Coronary artery (tissue), 2 donors: Measurements from ENCODE around the gene KRTAP10-7.
"Not testable (repeated sequence)": the region's sequence is repeated elsewhere in the genome, so short reads cannot be mapped to it uniquely, and the experiment has no call there.

Experiments used
- DNase-seq: peaks from one replicate; pipeline ENCODE4 v3.0.0-alpha.2; 2017; ENCODE audit warnings: low spot score
- H3K27ac ChIP-seq, 2 donors: fragments of 200-600 bp; sonication (generic); one replicate each; pipeline ENCODE4 v1.5.1; 2016 to 2019
- H3K4me3 ChIP-seq: fragments of 200-600 bp; sonication (generic); 2 replicates; pipeline ENCODE4 v1.5.1; 2016; ENCODE audit warnings: mild to moderate bottlenecking, moderate library complexity
- TF ChIP-seq, protein P1 (sequence below): fragments of 200-600 bp; sonication (generic); IDR thresholded peaks from one replicate; pipeline ENCODE4 v1.5.1; 2019; ENCODE audit warnings: antibody characterized with exemption

The KRTAP10-7 gene

DNA sequence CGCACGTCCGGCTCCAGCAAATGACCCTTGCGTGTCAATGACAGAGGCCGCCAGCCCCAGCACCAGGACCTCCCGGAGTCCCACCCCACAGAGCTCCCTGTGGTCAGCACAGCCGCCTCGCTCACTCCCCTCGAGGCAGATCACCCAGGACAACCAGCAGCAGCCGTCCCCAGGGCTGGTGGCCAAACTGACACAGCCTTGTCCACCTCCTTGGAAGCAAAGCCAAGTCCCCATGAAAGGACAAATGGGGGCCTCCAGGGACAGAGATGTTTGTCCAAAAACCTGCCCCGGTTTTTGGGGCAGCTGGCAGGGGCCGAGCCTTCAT, 38.9 kb downstream of the KRTAP10-7 start:
- Histone ChIP-seq H3K27ac (no peak overlapping the region), H3K4me3 (no peak overlapping the region)
- peak; percentile 56 for DNase-seq
- TF ChIP-seq, protein P1, sequence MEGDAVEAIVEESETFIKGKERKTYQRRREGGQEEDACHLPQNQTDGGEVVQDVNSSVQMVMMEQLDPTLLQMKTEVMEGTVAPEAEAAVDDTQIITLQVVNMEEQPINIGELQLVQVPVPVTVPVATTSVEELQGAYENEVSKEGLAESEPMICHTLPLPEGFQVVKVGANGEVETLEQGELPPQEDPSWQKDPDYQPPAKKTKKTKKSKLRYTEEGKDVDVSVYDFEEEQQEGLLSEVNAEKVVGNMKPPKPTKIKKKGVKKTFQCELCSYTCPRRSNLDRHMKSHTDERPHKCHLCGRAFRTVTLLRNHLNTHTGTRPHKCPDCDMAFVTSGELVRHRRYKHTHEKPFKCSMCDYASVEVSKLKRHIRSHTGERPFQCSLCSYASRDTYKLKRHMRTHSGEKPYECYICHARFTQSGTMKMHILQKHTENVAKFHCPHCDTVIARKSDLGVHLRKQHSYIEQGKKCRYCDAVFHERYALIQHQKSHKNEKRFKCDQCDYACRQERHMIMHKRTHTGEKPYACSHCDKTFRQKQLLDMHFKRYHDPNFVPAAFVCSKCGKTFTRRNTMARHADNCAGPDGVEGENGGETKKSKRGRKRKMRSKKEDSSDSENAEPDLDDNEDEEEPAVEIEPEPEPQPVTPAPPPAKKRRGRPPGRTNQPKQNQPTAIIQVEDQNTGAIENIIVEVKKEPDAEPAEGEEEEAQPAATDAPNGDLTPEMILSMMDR, result no peak

DNA sequence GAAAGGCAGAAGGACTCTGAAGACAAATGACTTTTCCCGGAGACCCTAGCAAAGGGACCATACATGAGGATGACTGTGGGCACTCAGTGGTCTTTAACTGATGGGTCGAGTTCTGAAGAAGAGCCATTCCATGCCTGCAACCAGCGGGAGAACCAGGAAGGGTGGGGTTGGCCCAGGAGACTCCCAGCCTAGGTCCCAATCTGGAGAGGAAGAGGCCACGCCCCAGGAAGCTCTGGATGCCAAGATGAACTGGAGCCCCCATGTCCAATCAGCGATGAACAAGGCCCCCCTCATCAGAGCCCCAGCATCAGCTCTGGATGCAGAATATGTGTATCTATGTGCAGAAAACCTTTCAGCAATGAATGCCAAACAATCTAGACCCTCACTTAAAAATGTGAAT, 40.4 kb downstream of the KRTAP10-7 start:
- TF ChIP-seq, protein P1, result no peak
- no peak overlapping the region for H3K4me3 ChIP-seq
- no peak overlapping the region for H3K27ac ChIP-seq
- no peak for DNase-seq

DNA sequence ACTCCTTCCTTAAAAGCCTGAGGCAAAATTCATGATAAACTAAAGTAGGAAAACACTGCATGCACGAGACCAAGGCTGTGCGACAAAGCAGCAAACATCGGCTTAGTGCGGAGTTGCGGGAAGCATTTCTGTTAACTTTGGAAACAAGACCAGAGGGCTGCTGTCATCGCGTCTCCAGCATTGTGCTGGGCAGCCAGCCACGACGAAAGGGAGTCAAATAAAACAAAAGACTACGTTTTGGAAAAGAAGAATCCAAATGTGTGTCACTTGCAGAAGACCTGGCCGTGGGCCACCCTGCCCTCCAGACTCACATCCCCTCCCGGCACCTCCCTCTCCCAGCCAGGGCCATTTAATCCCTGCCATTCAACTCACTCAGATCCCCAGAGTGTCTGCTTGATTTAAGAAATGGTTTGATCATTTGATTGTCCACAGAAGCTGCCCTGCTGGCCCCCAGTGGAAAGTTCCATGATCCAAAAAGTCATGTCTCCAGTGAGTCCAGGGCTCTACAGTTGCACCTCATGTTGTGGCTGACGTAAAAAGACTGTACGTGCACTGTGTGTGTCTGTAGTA, 43.4 kb downstream of the KRTAP10-7 start:
- H3K4me3 ChIP-seq, result no peak overlapping the region
- TF ChIP-seq, protein P1, result no peak
- no peak for DNase-seq
- H3K27ac ChIP-seq, result no peak overlapping the region

DNA sequence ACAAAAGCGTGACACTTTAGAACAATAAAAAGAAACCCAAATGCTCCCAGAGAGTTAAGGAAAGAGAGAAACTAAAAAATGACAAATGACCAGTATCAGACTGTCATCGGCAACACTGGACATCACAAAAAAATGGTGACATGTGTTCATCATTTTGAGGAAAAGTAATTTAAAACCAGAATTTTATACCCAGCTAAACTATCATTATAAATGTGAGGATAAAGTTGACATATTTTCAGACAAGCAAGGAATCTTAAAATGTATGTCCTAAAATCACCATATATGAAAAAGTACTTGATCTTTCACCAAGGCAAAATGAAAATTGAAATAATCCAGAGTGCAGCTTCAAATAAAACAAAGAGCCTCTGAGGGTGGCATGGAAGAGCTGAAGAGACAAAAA, 44.5 kb downstream of the KRTAP10-7 start:
- DNase-seq, result no peak
- TF ChIP-seq, protein P1, result no peak
- Histone ChIP-seq H3K27ac (no peak overlapping the region), H3K4me3 (no peak overlapping the region)

DNA sequence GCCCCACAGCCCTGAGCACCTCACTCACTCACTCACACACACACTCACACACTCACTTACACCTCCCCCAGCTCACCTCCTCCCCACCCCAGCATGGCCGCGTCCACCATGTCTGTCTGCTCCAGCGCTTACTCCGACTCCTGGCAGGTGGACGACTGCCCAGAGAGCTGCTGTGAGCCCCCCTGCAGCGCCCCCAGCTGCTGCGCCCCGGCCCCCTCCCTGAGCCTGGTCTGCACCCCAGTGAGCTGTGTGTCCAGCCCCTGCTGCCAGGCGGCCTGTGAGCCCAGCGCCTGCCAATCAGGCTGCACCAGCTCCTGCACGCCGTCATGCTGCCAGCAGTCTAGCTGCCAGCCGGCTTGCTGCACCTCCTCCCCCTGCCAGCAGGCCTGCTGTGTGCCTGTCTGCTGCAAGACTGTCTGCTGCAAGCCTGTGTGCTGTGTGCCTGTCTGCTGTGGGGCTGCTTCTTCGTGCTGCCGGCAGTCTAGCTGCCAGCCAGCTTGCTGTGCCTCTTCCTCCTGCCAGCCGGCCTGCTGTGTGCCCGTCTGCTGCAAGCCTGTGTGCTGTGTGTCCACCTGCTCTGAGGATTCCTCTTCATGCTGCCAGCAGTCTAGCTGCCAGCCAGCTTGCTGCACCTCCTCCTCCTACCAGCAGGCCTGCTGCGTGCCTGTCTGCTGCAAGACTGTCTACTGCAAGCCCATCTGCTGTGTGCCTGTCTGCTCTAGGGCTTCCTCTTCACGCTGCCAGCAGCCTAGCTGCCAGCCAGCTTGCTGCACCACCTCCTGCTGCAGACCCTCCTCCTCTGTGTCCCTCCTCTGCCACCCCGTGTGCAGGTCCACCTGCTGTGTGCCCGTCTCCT, 46.2 kb downstream of the KRTAP10-7 start, which contains the start of gene KRTAP10-11:
Gene KRTAP10-11, plus strand, starts transcription at position 49 of the 856 bp plus-strand sequence. Its CDS starts 45 bp downstream, at position 94.
- not testable (repeated sequence) for DNase-seq, H3K4me3 ChIP-seq, H3K27ac ChIP-seq

DNA sequence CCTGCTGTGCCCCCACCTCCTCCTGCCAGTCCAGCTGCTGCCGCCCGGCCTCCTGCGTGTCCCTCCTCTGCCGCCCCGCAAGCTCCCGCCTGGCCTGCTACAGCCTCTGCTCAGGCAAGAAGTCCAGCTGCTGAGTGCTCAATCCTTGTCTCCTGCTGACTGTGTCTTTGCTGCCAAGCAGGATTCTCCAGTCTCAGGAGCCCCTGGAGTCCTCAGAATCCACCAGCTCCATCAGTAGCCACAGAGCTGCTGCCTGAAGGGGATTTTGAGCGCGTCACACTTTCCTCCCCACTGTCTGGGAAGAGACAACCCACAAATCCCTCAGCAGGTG, 46.8 kb downstream of the KRTAP10-7 start:
- DNase-seq, result no peak
- no peak overlapping the region for H3K4me3 ChIP-seq
- TF ChIP-seq, protein P1, result no peak
- no peak overlapping the region for H3K27ac ChIP-seq

DNA sequence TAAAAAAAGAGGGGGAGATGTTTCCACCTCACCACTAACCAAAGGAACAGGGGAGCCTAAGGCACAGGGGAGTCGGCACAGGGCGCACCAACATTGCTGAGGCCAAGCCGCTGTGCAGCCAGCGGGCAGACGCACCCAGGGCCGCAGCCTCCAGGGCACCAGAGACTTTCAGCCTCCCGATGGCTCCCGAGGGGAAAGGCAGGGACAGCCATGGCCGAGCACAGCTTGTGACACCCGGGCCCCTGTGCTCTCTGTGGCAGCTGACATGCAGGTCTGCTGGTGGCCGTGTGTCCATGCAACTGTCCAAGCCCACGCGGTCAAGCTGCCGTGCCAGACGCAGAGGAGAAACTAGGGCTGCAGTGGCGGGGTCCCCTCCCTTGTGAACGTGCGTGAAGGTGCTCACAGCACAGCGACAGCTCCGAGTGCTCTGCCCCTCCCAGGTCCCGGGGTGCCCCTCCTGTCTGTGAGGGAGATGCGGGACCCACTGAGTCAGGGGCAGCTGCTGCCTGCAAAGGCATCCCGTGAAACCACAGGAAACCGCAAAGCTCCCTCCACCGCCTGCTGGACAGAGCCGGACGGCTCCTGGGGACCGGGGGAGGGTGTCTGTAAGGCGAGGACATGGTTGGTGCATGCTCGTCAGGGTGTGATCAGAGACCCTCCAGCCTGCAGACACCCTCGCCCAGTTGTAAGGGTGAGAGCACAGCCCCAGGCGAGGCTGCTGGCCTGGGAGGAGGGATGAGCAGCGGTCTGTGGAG, 48.3 kb downstream of the KRTAP10-7 start:
- TF ChIP-seq, protein P1, result no peak
- no peak for DNase-seq
- Histone ChIP-seq H3K4me3 (no peak overlapping the region), H3K27ac (no peak overlapping the region)
